ENCODE data around the gene SLC6A16.

GRCh38 chr19:49337267-49338022 is 12.5 kb upstream of the SLC6A16 start:
- TF ChIP-seq POLR2A (IDR thresholded peaks at IDR 0.05) = no peak
- TF ChIP-seq, protein P1, sequence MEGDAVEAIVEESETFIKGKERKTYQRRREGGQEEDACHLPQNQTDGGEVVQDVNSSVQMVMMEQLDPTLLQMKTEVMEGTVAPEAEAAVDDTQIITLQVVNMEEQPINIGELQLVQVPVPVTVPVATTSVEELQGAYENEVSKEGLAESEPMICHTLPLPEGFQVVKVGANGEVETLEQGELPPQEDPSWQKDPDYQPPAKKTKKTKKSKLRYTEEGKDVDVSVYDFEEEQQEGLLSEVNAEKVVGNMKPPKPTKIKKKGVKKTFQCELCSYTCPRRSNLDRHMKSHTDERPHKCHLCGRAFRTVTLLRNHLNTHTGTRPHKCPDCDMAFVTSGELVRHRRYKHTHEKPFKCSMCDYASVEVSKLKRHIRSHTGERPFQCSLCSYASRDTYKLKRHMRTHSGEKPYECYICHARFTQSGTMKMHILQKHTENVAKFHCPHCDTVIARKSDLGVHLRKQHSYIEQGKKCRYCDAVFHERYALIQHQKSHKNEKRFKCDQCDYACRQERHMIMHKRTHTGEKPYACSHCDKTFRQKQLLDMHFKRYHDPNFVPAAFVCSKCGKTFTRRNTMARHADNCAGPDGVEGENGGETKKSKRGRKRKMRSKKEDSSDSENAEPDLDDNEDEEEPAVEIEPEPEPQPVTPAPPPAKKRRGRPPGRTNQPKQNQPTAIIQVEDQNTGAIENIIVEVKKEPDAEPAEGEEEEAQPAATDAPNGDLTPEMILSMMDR (IDR thresholded peaks at IDR 0.05) = no peak
